B cell (primary cell): ENCODE measurements around the gene D2HGDH.

Experiments used
- EZH2 ChIP-seq: IDR thresholded peaks from 2 replicates; pipeline ENCODE4 v1.6.1; 2012; ENCODE audit warnings: borderline replicate concordance, low read depth, mild to moderate bottlenecking, moderate library complexity, low read length; ENCODE audit not compliant: insufficient read depth, poor library complexity, severe bottlenecking
- TF ChIP-seq, protein P1 (sequence below): fragments of 200-600 bp; IDR thresholded peaks from one replicate; pipeline ENCODE4 v1.8.0; 2022; ENCODE audit warnings: antibody characterized with exemption, mild to moderate bottlenecking

- TF ChIP-seq, protein P1, sequence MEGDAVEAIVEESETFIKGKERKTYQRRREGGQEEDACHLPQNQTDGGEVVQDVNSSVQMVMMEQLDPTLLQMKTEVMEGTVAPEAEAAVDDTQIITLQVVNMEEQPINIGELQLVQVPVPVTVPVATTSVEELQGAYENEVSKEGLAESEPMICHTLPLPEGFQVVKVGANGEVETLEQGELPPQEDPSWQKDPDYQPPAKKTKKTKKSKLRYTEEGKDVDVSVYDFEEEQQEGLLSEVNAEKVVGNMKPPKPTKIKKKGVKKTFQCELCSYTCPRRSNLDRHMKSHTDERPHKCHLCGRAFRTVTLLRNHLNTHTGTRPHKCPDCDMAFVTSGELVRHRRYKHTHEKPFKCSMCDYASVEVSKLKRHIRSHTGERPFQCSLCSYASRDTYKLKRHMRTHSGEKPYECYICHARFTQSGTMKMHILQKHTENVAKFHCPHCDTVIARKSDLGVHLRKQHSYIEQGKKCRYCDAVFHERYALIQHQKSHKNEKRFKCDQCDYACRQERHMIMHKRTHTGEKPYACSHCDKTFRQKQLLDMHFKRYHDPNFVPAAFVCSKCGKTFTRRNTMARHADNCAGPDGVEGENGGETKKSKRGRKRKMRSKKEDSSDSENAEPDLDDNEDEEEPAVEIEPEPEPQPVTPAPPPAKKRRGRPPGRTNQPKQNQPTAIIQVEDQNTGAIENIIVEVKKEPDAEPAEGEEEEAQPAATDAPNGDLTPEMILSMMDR = no peak
- no peak for TF ChIP-seq EZH2
These were observed 3.7 kb downstream of the D2HGDH start for GRCh38 chr2:241738040-241738686.
